Lower leg skin (tissue), 3 donors: ENCODE measurements around the gene WHRN.

Source experiments
- POLR2A ChIP-seq, 2 donors: fragments of 450-650 bp; IDR thresholded peaks; one replicate each; pipeline ENCODE4 v1.6.1; 2016 to 2017; ENCODE audit warnings: antibody characterized with exemption in 2 of 2, mild to moderate bottlenecking in 1 of 2, moderate library complexity in 1 of 2
- TF ChIP-seq, protein P1 (sequence below), 3 donors: fragments of 450-650 bp; IDR thresholded peaks; one replicate each; pipeline ENCODE4 v1.5.1; 2016; ENCODE audit warnings: antibody characterized with exemption in 3 of 3, mild to moderate bottlenecking in 3 of 3, moderate library complexity in 2 of 3

- TF ChIP-seq, protein P1, sequence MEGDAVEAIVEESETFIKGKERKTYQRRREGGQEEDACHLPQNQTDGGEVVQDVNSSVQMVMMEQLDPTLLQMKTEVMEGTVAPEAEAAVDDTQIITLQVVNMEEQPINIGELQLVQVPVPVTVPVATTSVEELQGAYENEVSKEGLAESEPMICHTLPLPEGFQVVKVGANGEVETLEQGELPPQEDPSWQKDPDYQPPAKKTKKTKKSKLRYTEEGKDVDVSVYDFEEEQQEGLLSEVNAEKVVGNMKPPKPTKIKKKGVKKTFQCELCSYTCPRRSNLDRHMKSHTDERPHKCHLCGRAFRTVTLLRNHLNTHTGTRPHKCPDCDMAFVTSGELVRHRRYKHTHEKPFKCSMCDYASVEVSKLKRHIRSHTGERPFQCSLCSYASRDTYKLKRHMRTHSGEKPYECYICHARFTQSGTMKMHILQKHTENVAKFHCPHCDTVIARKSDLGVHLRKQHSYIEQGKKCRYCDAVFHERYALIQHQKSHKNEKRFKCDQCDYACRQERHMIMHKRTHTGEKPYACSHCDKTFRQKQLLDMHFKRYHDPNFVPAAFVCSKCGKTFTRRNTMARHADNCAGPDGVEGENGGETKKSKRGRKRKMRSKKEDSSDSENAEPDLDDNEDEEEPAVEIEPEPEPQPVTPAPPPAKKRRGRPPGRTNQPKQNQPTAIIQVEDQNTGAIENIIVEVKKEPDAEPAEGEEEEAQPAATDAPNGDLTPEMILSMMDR (IDR thresholded peaks at IDR 0.05) = no peak
- no peak for TF ChIP-seq POLR2A (IDR thresholded peaks at IDR 0.05)
Measured at GRCh38 chr9:114396558-114397218, 108.6 kb downstream of the WHRN start.
